Activated T-cell treated with anti-CD3 and anti-CD28 coated beads for 24 hours (primary cell): ENCODE results near the gene PARVA.
"Not testable (repeated sequence)": the region's sequence is repeated elsewhere in the genome, so short reads cannot be mapped to it uniquely, and the experiment has no call there.

Source experiments
- DNase-seq: peaks from one replicate; pipeline ENCODE4 v3.0.0-alpha.2; 2020; ENCODE audit warnings: low read depth

Gene PARVA, protein sequence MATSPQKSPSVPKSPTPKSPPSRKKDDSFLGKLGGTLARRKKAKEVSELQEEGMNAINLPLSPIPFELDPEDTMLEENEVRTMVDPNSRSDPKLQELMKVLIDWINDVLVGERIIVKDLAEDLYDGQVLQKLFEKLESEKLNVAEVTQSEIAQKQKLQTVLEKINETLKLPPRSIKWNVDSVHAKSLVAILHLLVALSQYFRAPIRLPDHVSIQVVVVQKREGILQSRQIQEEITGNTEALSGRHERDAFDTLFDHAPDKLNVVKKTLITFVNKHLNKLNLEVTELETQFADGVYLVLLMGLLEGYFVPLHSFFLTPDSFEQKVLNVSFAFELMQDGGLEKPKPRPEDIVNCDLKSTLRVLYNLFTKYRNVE

GRCh38 chr11:12377106-12377823 lies at the start of gene PARVA:
Gene PARVA (plus strand): TSS chr11:12377571. CDS start chr11:12377648, 77 bp downstream.
- no peak for DNase-seq

DNA sequence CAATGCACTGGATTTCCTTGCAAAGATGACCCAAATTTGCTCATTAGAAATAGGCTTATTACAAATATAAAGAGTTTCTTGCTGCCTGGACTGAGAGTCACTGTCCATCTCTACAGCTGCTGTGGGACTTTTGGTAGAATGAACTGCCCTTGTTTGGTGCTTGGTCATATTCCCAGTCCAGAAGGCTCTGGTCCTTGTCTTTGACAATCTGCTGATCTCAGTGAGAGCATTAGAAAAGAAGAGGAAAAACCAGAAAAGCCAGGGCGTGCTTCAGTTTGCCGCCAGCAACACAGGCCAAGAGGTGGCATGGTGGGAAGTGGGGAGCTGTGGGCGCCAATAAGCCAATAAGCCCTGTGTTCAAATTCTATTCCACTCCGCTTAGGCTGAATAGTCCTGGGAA lies 48.2 kb upstream of the PARVA start:
- DNase-seq: no peak

- DNase-seq: no peak
Observed at GRCh38 chr11:12329797-12330196, 47.6 kb upstream of the PARVA start.

- no peak for DNase-seq
Observed at GRCh38 chr11:12330485-12331231, 46.7 kb upstream of the PARVA start.

DNA sequence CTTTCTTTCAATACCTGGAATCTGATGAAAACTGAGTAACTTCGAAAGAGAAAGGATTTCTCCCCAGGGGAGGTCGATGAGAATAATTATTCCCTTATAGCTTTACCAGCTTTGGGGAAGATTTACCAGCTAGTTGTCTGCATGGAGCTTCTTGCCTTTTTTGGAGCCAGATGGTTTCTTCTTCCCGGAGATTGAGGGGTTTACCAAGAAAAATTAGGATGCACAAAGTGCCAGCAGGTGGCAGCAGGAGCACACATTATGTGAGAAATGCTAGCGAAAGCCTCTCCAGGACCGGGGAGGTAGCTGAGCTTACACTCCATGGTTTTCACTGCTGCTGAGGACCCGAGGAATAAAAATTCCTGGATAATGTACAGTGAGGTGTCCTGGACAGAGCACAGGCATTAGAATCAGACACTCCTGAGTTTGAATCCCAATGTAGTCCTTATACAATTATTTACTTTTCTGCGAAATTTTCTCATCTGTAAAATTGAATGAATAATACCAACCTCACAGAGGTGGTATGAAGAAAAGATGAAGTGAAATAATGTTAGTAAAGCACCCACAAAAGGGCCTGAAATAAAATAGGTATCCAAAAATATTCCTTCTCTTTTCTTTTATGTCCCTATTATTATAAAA lies 46.0 kb upstream of the PARVA start:
- peak; percentile 55 for DNase-seq

- DNase-seq: no peak
Observed at GRCh38 chr11:12343526-12343925, 33.8 kb upstream of the PARVA start.

- DNase-seq: no peak
Observed at GRCh38 chr11:12353534-12353933, 23.8 kb upstream of the PARVA start.

DNA sequence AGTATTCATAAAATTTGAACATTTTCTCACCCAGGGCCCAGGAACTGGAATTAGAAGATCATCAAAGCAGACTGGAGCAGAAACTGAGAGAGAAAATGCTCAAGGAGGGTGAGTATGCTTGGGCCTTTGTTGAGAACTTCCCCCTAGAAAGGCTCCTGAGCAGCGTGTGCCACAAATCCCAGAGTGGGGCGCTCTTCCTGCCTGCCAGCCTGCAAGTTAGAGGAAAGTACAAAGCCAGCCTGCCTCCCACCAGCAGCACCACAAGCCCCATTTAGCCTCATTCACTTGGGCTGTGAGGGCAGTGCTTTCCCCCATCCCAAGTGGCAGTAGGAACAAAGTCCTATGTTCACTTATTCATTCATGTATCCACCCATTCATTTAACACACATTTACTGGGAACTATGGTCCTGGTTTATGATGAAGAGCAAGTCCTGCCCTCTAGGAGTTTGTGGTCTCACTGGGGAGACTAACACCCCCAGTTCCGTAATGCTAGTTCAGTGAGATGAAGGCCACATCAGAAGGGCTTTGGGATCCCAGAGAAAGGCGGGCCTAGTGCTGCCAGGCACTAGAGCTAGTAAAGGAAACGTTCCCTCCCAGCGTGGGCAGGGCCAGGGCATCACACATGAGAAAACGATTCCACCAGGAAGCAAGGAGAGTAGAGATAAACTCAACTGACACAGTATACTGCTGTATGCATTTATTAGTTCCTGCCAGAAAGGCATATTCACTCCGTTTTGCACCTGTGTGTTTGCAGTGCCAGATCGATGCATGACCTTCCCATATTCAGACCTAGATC lies 22.4 kb upstream of the PARVA start:
- no peak for DNase-seq

DNA sequence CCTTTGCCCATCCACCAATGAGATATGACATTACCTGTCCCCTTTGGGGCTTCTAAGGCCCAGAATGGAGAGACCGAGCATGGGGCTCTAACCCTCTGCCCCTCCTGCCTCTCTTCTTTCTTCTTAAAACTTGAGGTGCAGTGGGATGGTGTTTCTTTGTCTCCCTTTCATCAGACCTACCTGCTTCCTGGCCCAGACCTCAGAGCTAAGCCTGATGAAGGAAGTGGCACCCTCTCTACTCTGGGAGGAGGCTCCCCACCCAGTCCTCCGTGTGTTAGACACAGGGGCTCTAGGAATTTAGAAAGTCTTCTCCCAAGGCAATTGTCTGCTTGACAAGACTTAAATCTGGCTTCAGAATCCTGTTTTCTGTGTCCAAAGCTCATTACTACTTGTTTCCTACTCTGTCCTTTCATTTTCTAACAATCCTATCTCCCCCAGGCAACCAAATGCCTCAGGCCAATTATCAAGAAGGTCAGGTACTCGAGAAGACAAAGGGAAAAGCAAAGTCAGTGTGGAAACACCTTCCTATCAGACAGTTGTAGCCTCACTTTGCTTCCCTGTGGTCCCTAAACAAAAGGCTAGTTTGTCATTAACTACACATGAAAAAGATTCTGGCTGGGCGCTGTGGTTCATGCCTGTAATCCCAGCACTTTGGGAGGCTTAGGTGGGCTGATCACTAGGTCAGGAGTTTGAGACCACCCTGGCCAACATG lies 20.3 kb upstream of the PARVA start:
- DNase-seq: no peak

- DNase-seq: not testable (repeated sequence)
Observed at GRCh38 chr11:12357697-12358096, 19.7 kb upstream of the PARVA start.

DNA sequence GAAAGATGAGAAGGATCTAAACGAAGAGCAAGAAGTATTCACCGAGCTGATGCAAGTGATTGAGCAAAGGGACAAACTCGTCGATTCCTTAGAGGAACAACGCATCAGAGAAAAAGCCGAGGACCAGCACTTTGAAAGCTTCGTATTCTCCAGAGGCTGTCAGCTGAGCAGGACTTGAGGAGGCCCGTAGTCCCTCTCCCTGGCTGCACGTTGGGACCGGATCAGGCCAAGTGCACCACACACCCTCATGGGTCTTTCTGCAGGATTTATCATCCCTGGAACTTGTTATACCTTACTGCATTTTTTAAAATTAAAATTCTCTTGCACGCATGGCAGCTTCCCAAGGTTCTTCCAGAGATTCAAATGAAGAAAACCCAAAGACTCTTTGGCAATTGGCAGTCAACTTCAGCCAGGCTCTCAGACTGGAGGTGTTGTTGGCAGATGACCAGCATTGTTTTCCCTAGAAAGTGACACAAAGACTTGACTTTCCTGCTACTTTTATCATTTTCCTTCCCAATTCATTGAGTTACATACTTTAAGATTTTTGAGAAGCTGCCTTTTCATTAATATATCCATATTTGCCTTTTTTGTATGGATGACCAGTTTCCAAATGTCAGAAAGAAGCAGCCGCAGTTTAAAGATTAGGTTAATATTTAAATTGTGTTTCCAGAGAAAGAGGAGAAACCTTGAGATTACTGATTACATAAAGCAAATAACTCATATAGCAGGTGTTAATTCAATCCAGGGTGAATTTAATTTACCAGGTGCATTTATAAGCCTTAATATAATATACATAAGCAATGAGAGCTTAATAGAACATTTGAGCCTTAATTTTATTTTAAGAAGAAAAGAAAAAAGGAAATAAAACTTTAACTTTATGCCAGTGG lies 18.8 kb upstream of the PARVA start:
- DNase-seq: no peak

GRCh38 chr11:12359761-12360160 lies 17.6 kb upstream of the PARVA start:
- DNase-seq: no peak

- no peak for DNase-seq
Observed at GRCh38 chr11:12361682-12362081, 15.7 kb upstream of the PARVA start.

GRCh38 chr11:12362857-12363256 lies 14.5 kb upstream of the PARVA start:
- DNase-seq: no peak

DNA sequence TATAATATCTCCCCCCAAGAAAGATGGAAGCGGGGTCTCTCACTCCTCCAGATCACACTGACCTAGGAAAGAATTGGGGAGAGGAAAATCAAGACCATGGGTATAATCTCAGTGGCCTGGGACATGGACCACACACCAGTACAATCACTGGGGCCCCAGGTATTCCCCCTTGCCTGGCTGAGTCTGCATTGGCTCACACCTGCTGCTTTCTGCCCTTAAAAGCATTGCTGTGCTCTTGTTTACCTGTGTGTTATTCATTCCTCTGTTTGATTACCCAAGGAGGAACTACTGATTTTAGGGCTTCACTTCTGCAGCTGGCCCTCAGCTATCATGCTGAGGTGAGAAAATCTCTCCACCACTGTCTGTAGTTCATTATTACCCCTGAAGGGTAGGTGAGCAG lies 14.0 kb upstream of the PARVA start:
- no peak for DNase-seq

DNA sequence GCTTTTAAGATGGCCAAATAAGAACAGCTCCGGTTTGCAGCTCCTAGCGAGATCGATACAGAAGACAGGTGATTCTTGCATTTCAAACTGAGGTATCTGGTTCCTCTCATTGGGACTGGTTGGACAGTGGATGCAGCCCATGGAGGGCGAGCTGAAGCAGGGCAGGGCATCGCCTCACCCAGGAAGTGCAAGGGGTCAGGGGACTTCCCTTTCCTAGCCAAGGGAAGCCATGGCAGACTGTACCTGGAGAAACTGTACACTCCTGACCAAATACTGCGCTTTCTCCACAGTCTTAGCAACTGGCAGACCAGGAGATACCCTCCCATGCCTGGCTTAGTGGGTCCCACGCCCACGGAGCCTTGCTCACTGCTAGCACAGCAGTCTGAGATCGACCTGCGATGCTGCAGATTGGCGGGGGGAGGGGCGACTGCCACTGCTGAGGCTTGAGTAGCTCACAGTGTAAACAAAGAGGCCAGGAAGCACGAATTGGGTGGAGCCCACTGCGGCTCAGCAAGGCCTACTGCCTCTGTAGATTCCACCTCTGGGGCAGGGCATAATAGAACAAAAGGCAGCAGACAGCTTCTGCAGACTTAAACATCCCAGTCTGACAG lies 11.3 kb upstream of the PARVA start:
- DNase-seq: peak; percentile 22

DNA sequence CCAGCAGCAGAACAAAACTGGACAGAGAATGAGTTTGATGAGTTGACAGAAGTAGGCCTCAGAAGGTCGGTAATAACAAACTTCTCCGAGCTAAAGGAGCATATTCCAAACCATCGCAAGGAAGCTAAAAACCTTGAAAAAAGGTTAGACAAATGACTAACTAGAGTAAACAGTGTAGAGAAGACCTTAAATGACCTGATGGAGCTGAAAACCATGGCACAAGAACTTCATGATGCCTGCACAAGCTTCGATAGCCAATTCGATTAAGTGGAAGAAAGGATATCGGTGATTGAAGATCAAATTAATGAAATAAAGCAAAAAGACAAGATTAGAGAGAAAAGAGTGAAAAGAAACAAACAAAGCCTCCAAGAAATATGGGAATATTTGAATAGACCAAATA lies 10.3 kb upstream of the PARVA start:
- not testable (repeated sequence) for DNase-seq

GRCh38 chr11:12372111-12372510 lies 5.3 kb upstream of the PARVA start:
- DNase-seq: no peak

- DNase-seq: no peak
Observed at GRCh38 chr11:12375720-12376119, 1.7 kb upstream of the PARVA start.
